Gastrocnemius medialis (tissue), 4 donors: ENCODE data around the gene C14orf132. TPM values are rescaled to one million over a fixed set of nuclear protein-coding genes. Genes with fewer than 3 reads are reported as not detected.

Experiments
- ATAC-seq, 2 donors: fragments of 150-250 bp; one replicate each; pipeline ENCODE4 v1.9.1; 2016
- DNase-seq, 2 donors: peaks; one replicate each; pipeline ENCODE4 v3.0.0-alpha.2; 2019
- H3K27ac ChIP-seq, 4 donors: fragments of 200-600 bp; sonication (generic); 1 replicate in 1 of 4; 2 replicates in 3 of 4; pipeline ENCODE4 v1.5.1; 2016 to 2018; ENCODE audit warnings: mild to moderate bottlenecking in 2 of 4, moderate library complexity in 1 of 4
- H3K27me3 ChIP-seq, 3 donors: fragments of 200-600 bp; sonication (generic) in 2 of 3; 1 replicate in 1 of 3; 2 replicates in 2 of 3; pipeline versions ENCODE4 v1.5.1 to v1.6.0; 2016 to 2019; ENCODE audit warnings: mild to moderate bottlenecking in 1 of 3, moderate library complexity in 1 of 3
- H3K36me3 ChIP-seq, 2 donors: fragments of 200-600 bp; sonication (generic) in 1 of 2; one replicate each; pipeline ENCODE4 v1.5.1; 2017 to 2018
- H3K4me1 ChIP-seq, 2 donors: fragments of 200-600 bp; sonication (generic) in 1 of 2; one replicate each; pipeline ENCODE4 v1.5.1; 2016 to 2017; ENCODE audit warnings: mild to moderate bottlenecking in 2 of 2
- H3K4me3 ChIP-seq, 4 donors: fragments of 200-600 bp; sonication (generic) in 3 of 4; 1 replicate in 1 of 4; 2 replicates in 3 of 4; pipeline ENCODE4 v1.5.1; 2016 to 2019; ENCODE audit warnings: mild to moderate bottlenecking in 2 of 4
- H3K9me3 ChIP-seq, 3 donors: fragments of 200-600 bp; sonication (generic) in 2 of 3; 1 replicate in 1 of 3; 2 replicates in 2 of 3; pipeline ENCODE4 v1.5.1; 2016 to 2019
- POLR2A ChIP-seq, 2 donors: fragments of 450-650 bp; IDR thresholded peaks; one replicate each; pipeline ENCODE4 v1.6.1; 2017; ENCODE audit warnings: antibody characterized with exemption in 2 of 2, mild to moderate bottlenecking in 2 of 2, moderate library complexity in 2 of 2
- in situ Hi-C, 4 donors: fragments of 200-750 bp; cut with MboI; loops; one replicate each; pipeline versions ENCODE4 v1.15.0 to v1.8.0; 2017; ENCODE audit warnings: low sequenced_read_pairs in 4 of 4
- intact Hi-C: fragments of 100-400 bp; cut with DNase I; formaldehyde crosslinking; loops from one replicate; pipeline ENCODE4 v1.15.1; 2023; ENCODE audit warnings: low total_unique reads
- total RNA-seq, 4 donors: library from RNA; depleted of rRNA; stranded (reverse); fragments of >200 nt; gene quantifications; one replicate each; pipeline versions ENCODE4 v1.1.0 to v1.2.3, GENCODE V29; 2016
- TF ChIP-seq, protein P1 (sequence below), 5 experiments: fragments of 450-650 bp in 3 of 5; fragments of 200-600 bp in 2 of 5; sonication (generic) in 2 of 5; IDR thresholded peaks in 4 of 5; conservative IDR thresholded peaks in 1 of 5; 1 replicate in 4 of 5; 2 replicates in 1 of 5; pipeline ENCODE4 v1.5.1; 2016 to 2019; ENCODE audit warnings: antibody characterized with exemption in 5 of 5, mild to moderate bottlenecking in 3 of 5, moderate library complexity in 3 of 5

C14orf132 gene
- total RNA-seq, 4 donors from 2014 or later: 1.1 to 2.9 (median 1.5) TPM

DNA sequence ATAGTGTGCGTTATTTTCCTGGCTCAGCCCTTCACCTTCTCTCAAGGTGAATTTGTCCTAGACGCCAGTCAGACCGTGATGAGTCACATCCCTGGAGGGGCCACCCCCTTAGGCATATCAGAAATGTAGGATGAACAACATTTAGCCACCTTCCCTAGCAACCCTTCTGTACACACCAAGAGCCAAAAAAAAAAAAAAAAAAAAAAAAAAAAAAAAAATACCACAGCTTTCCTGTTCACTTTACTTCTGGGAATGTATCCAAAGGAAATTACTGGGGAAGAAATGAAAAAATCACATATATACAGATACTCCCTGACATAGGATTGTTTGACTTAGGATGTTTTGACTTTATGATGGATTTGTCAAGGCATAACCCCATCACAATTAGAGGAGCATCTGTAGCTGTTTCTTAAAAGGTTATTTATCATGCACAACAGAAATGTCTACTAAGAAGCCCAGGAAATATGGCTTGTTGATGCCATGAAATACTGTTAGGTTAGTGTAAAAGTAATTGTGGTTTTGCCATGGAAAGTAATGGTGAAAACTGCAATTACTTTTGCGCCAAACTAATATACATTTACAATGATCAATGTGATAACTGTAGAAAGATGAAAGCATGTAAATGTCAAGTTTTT is 97.3 kb downstream of the C14orf132 start:
- in situ Hi-C loops (no loop called here), intact Hi-C loops (no loop called here)
- no peak overlapping the region for H3K4me3 ChIP-seq
- H3K36me3 ChIP-seq: no peaks in the 10 kb centered on the region
- H3K27me3 ChIP-seq: no peaks in the 10 kb centered on the region
- no peak overlapping the region for H3K27ac ChIP-seq
- H3K4me1 ChIP-seq: no peaks in the 10 kb centered on the region
- DNase-seq (no peak), ATAC-seq (no peak)
- H3K9me3 ChIP-seq: no peaks in the 10 kb centered on the region
- TF ChIP-seq, protein P1, sequence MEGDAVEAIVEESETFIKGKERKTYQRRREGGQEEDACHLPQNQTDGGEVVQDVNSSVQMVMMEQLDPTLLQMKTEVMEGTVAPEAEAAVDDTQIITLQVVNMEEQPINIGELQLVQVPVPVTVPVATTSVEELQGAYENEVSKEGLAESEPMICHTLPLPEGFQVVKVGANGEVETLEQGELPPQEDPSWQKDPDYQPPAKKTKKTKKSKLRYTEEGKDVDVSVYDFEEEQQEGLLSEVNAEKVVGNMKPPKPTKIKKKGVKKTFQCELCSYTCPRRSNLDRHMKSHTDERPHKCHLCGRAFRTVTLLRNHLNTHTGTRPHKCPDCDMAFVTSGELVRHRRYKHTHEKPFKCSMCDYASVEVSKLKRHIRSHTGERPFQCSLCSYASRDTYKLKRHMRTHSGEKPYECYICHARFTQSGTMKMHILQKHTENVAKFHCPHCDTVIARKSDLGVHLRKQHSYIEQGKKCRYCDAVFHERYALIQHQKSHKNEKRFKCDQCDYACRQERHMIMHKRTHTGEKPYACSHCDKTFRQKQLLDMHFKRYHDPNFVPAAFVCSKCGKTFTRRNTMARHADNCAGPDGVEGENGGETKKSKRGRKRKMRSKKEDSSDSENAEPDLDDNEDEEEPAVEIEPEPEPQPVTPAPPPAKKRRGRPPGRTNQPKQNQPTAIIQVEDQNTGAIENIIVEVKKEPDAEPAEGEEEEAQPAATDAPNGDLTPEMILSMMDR (IDR thresholded peaks at IDR 0.05 in 4 of 5, conservative IDR thresholded peaks at IDR 0.05 in 1 of 5): no peak

DNA sequence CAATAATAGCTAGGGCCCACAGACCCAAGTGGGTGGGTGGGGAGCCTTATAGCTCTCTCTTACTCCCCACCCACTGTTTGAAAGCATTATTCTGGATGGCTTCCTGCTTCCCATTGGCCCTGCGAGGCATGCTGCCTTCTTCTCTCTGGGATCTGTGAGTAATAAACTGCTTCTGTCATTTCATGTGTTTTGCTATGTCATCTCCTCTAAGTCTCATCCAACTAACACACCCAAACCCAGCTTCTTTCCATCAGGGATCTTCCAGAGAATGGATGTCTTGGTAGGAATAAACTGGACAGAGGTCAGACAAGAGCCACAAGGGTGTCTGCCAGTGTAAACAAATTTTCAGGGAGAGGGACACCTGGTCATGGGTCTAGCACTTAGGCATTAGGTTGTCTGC is 99.1 kb downstream of the C14orf132 start:
- no peaks in the 10 kb centered on the region for H3K4me1 ChIP-seq
- TF ChIP-seq, protein P1 (IDR thresholded peaks at IDR 0.05 in 4 of 5, conservative IDR thresholded peaks at IDR 0.05 in 1 of 5): no peak
- TF ChIP-seq POLR2A (IDR thresholded peaks at IDR 0.05): no peak
- intact Hi-C loops: no loop called here
- no peak overlapping the region for H3K27ac ChIP-seq
- in situ Hi-C loops: no loop called here
- H3K4me3 ChIP-seq: no peak overlapping the region
- no peaks in the 10 kb centered on the region for H3K36me3 ChIP-seq
- DNase-seq (no peak), ATAC-seq (no peak)
- H3K9me3 ChIP-seq: no peaks in the 10 kb centered on the region
- no peaks in the 10 kb centered on the region for H3K27me3 ChIP-seq

DNA sequence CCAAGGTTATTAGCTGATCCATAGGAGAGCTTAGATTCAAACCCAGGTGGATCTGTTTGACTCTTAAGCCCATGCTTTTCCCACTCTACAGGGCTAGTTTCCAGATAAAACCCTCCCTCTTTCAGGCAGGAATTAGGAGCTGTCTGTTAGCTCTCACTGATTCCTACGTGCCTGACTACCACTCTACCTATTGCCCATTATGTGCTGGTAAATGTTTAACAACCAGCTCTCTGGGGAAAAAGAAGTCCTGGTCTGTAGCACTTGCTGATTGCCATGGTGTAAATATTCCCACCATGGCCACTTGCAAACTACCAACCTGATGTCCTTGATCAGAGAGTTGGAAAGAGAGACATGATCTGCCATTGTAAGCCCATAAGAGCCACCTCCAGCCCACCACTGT is 100.0 kb downstream of the C14orf132 start:
- Histone ChIP-seq H3K27ac (no peak overlapping the region), H3K27me3 (no peaks in the 10 kb centered on the region), H3K4me1 (no peaks in the 10 kb centered on the region), H3K36me3 (no peaks in the 10 kb centered on the region), H3K9me3 (no peaks in the 10 kb centered on the region), H3K4me3 (no peak overlapping the region)
- no peak for ATAC-seq
- DNase-seq: no peak
- TF ChIP-seq POLR2A (IDR thresholded peaks at IDR 0.05): no peak
- TF ChIP-seq, protein P1 (IDR thresholded peaks at IDR 0.05 in 4 of 5, conservative IDR thresholded peaks at IDR 0.05 in 1 of 5): no peak
- in situ Hi-C loops: no loop called here
- intact Hi-C loops: no loop called here

DNA sequence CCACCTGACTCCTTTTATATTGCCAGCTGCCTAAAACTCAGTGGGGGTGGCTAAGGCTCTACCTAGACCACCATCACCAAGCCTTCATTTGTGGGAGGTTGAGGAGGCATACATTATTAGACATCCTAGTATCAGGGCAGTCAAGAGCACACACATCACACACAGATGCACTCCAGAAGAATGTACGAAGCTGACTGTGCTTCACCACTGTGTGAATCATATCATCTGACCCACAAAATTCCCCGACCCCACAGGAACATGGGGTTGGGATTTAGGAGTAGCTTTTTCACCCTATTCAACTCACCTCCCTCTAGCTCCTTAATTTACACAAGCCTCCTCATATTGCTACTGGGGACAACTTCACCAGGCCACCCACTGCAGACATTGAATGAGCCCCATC is 100.7 kb downstream of the C14orf132 start:
- DNase-seq (no peak), ATAC-seq (no peak)
- no peaks in the 10 kb centered on the region for H3K9me3 ChIP-seq
- H3K27ac ChIP-seq: no peak overlapping the region
- H3K4me3 ChIP-seq: no peak overlapping the region
- no peak for TF ChIP-seq POLR2A (IDR thresholded peaks at IDR 0.05)
- TF ChIP-seq, protein P1 (IDR thresholded peaks at IDR 0.05 in 4 of 5, conservative IDR thresholded peaks at IDR 0.05 in 1 of 5): no peak
- in situ Hi-C loops (no loop called here), intact Hi-C loops (no loop called here)
- no peaks in the 10 kb centered on the region for H3K4me1 ChIP-seq
- no peaks in the 10 kb centered on the region for H3K36me3 ChIP-seq
- H3K27me3 ChIP-seq: no peaks in the 10 kb centered on the region

DNA sequence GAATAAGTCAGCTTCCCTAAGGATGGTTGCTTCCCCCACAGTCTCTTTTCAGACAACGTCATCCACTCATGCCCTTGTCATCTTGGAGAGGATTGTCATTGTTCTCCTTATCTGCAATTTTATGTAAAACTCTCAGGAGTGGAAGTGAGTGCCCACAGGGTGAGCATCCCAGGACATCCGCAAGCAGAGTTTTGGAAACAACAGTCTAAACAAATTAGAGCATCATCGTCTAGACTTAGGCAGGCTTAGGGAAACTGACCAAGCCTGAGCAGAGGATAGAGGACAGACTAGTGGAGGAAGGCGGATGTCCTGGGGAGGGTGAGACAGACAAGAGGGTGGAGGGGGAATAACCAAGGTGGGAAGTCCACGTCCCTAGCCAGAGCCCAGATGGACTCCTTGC is 101.8 kb downstream of the C14orf132 start:
- no peak for DNase-seq
- ATAC-seq: no peak
- in situ Hi-C loops: no loop called here
- H3K36me3 ChIP-seq: no peaks in the 10 kb centered on the region
- no peak overlapping the region for H3K27ac ChIP-seq
- no peaks in the 10 kb centered on the region for H3K9me3 ChIP-seq
- H3K27me3 ChIP-seq: no peaks in the 10 kb centered on the region
- H3K4me3 ChIP-seq: no peak overlapping the region
- TF ChIP-seq, protein P1 (IDR thresholded peaks at IDR 0.05 in 4 of 5, conservative IDR thresholded peaks at IDR 0.05 in 1 of 5): no peak
- no peak for TF ChIP-seq POLR2A (IDR thresholded peaks at IDR 0.05)
- H3K4me1 ChIP-seq: no peaks in the 10 kb centered on the region
- intact Hi-C loops: no loop called here
